M059J (cell line): ENCODE results near the gene CD59. TPM values are rescaled to one million over a fixed set of nuclear protein-coding genes. Genes with fewer than 3 reads are reported as not detected.
"Not testable (repeated sequence)": the region's sequence is repeated elsewhere in the genome, so short reads cannot be mapped to it uniquely, and the experiment has no call there.

Experiments used
- DNase-seq: peaks from one replicate; pipeline ENCODE4 v3.0.0-alpha.2; 2012; ENCODE audit warnings: low read depth
- total RNA-seq: library from RNA; depleted of rRNA; stranded (reverse); fragments of >200 nt; shearing (Covaris generic); gene quantifications from 2 replicates; pipeline ENCODE4 v1.2.3, GENCODE V29; 2014; rRNA removed

Gene CD59
- total RNA-seq, 1 experiment from 2014 or later, result 742 TPM

GRCh38 chr11:33667819-33668467 lies 68.3 kb downstream of the CD59 start:
- DNase-seq, result no peak

DNA sequence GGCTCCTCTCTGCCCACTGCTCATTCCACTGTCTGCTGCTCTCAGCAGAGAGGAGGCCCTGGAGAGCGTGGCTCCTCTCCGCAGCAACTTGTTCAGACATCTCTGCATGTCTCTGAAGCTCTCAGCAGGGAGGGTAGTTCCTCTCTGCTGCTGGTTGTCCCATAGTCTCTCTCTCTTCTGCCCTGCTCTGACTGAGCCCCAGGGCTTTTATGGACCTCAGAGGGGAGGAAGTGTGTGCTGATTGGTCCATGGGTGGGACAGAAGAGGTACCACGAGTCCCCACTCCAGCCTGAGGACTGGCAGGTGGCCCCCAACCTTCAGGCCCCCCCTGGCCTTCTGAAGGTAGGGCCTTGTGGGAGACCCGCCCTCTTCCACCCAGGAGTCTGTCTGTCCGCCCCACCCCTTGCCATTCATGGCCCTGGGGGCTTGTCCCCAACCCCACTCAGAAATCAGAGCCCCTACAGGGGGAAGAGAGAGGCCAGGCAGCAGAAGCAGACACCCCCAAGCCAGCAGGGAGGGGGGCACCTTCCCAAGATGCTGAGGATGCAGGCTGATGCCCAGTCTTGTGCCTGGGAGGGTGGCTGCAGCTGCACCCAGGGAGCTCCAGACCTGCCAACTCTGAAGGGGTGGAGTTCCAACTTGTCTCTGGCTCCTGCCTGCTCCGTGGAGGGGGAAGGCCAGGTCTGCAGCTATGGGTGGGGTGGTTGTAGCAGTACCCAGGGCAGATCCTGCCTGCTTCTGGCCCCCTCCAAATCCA lies 70.7 kb downstream of the CD59 start:
- no peak for DNase-seq

DNA sequence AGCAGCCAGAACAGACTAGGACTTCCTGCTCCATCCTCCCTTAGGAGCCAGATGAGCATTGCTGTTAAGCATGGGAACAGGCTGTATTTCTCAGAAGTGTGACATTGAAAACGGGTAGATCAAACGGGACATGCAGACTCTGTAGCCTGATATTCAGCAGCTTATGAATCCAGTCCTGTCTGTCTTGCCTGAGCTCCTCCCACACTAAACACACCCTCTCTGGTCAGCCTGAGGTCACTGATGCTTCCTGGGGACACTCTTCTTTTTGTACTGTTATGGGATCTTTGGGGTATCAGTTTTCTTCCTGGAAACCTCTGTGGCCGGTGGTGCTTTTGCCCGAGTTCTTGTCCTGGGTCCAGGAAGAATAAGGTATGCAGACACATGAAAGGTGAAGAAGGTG lies 71.4 kb downstream of the CD59 start:
- no peak for DNase-seq

DNA sequence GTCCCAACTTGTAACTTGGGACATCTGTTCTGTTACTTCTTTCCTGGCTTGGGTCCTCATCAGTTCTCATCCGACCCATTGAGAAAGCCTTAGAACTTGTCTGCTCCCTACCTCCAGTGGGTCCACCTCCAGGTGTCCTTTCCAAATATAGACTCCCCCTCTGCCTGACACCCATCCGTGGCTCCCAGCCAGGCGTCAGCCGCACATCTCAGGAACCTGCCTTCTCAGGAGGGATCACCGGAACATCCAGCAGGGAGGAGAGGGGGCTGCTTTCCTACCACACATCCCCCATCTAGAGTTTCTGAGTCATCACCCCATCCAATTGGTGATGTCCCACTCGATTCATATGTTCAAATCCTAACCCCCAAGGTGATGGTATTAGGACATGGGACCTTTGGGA lies 72.1 kb downstream of the CD59 start:
- DNase-seq, result no peak

DNA sequence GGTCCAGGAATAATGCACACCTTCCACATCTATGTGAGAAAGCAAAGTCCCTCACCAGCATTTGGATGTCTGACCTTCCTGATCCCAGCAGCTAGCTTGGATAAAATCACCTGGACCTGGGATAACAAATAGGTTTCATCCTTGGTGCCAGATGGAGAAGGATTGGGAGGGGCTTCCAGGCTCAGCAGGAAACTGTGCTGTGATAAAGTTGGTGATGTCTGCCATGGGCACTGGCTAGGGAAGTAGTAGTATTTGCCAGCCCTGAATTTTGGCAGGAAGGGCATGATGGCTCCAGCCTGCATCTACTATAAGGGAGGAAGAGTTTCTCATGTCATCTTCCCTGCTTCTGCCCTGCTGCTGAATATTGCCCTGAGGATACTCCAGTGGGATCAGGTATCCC lies 73.1 kb downstream of the CD59 start:
- DNase-seq, result no peak

- not testable (repeated sequence) for DNase-seq
These were observed 74.7 kb downstream of the CD59 start for GRCh38 chr11:33661526-33661925.

- DNase-seq, result no peak
These were observed 75.3 kb downstream of the CD59 start for GRCh38 chr11:33660962-33661361.

DNA sequence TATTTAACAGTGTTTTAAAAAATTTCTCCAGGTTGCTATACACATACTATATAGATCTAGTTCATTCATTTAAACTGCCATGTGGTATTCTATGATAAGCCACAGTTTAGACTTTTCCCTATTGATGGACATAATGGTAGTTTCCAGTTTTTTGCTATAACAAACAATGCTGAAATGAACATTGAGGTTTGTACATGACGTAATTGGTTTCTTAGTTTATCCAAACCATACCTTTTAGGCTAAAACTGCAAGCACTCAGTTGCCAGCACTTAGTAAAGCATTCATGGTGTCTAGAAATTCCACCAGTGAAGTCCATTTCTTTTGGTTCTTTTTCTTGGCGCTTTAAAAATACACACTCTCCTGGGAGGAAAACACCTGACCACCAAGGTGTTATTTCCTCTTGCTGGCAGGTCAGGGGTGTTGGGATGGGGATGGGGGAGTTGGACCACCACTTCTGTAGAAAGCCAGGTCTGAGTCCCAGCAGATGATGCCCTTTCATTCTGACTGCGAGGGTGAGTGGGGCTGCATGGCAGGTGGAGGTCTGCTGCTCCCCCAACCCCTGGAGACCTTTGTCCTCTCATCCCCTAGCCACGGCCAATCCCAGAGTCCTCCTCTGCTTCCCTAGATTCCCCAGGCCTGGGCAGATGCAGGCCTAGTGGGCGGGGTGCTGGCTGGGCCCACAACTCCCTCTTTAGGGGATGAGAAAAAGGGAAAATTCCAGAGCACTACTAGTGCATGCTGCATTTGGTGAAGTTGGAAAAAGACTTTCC lies 76.7 kb downstream of the CD59 start:
- DNase-seq, result no peak

GRCh38 chr11:33658195-33658900 lies 77.9 kb downstream of the CD59 start:
- DNase-seq, result no peak

- no peak for DNase-seq
These were observed 78.5 kb downstream of the CD59 start for GRCh38 chr11:33657757-33658156.

DNA sequence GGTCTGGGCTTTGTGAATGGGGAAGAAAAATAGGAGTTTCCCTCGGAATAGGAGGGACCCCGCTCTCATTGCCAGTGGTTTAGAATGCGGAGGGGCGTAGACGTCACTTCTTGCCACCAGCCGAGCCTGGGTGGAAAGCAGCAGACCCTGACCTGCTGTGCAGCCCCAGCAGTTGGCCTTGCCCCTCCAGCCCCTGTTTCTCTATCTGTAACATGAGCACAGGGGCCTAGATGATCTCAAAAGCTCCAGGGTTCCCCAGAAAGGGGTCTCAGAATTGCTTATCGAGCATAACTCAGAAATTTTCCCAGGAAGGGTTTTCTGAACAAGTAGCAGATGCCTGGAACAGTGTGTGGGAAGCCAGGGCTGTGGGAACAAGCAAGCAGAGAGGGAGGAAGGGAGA lies 79.5 kb downstream of the CD59 start:
- no peak for DNase-seq

DNA sequence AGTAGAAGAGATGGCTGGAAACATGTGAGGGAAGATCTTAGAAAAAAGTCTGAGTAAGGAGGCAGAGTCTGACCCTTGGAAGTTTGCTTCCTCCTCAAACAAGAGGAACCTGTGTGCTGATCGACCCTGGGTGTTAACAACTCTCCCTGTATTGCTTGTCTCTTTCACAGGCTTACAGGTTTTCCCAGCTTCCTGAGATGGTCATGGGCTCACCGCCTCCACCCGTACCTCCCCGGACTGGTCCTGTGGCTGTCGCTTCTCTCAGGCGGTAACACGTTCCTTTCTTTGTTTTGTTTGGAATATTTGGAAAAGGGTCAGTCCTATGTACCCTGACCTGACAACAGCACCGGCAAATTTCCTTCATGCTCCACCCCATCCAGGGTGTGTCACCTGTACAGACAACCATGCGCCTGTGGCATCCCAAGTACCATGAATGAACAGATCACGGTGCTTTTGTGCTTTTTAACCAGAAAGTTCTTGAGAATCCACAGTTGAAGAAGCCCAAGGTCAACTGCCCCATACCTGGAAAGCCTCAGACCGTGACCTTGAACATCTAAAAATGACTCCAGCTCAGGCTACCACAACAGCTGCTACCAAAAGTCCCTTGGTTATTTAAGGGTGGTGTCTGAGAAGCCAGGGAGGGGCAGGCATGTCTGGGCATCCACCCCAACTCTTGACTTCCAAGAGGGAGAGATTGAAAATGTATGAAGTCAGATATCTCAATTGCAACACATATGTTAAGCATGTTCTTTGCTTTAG lies 80.2 kb downstream of the CD59 start:
- no peak for DNase-seq

DNA sequence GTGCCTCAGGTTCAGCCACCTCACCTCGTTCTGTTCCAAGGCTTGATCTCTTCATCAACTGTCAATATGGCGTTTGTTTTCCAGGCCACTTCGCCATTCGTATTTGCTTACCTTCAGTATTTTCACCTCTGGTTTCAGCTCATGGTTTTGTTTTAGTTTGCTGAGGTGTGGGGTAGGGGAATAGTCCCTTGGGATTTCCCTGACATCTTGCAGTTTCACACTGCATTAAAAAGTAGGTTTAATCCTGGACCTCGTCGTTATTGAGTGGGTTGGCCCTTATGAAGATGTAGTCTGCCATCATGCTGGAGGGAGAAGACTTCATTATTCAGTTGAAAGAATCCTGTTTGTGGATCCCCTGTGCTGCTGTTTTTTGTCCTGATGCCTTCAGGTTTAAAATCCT lies 81.6 kb downstream of the CD59 start:
- no peak for DNase-seq

Other genes with a start within 250 kb of the CD59 start
- not detected in 2 replicates for gene C11orf91, start 35.6 kb downstream of the CD59 start, total RNA-seq
- 46.1 and 63.7 TPM in 2 replicates for gene FBXO3, start 38.1 kb upstream of the CD59 start, total RNA-seq
- 0.54 and 0.84 TPM in 2 replicates for gene LMO2, start 155.7 kb upstream of the CD59 start, total RNA-seq